WERI-Rb-1 (cell line): ENCODE measurements around the gene LST1.
A peak's percentile ranks its signal among the peaks of the same experiment; 100 is the strongest.

Experiments
- DNase-seq: peaks from one replicate; pipeline ENCODE4 v3.0.0-alpha.2; 2020
- H3K27ac ChIP-seq: fragments of 250-450 bp; sonication (Bioruptor Pico); 2 replicates; pipeline ENCODE4 v1.5.1; 2020; ENCODE audit warnings: mild to moderate bottlenecking, moderate library complexity
- H3K27me3 ChIP-seq: fragments of 250-450 bp; sonication (Bioruptor Pico); 2 replicates; pipeline ENCODE4 v1.5.1; 2021; ENCODE audit warnings: mild to moderate bottlenecking, low read depth, moderate library complexity; ENCODE audit not compliant: insufficient read depth, severe bottlenecking
- H3K36me3 ChIP-seq: fragments of 250-450 bp; sonication (Bioruptor Pico); 2 replicates; pipeline ENCODE4 v1.5.1; 2020; ENCODE audit warnings: mild to moderate bottlenecking, moderate library complexity
- H3K4me3 ChIP-seq: 2 replicates; pipeline ENCODE4 v1.5.1; 2011; ENCODE audit warnings: low read depth, mild to moderate bottlenecking, control low read depth, low read length
- H3K9me3 ChIP-seq: fragments of 250-450 bp; sonication (Bioruptor Pico); 2 replicates; pipeline ENCODE4 v1.5.1; 2021; ENCODE audit warnings: mild to moderate bottlenecking, moderate library complexity; ENCODE audit not compliant: severe bottlenecking
- CTCF ChIP-seq: IDR thresholded peaks from 2 replicates; pipeline ENCODE4 v1.5.1; 2011; ENCODE audit warnings: low read depth, mild to moderate bottlenecking, control low read depth, inconsistent platforms, low read length

The LST1 gene

GRCh38 chr6:31586008-31586407 lies at the start of gene LST1:
TSS of gene LST1 (plus strand) at chr6:31586277. CDS start at chr6:31587300, 1,023 bp downstream.
- Histone ChIP-seq H3K9me3 (no peaks in the 10 kb centered on the region), H3K27me3 (no peaks in the 10 kb centered on the region), H3K36me3 (no peaks in the 10 kb centered on the region), H3K4me3 (no peak within 1 kb of the TSS), H3K27ac (no peak within 1 kb of the TSS)
- no peak for TF ChIP-seq CTCF
- DNase-seq: no peak

GRCh38 chr6:31538805-31539400 lies 47.2 kb upstream of the LST1 start:
- H3K9me3 ChIP-seq: no peaks in the 10 kb centered on the region
- no peaks in the 10 kb centered on the region for H3K27me3 ChIP-seq
- H3K4me3 ChIP-seq: no peak overlapping the region
- TF ChIP-seq CTCF: no peak
- no peak for DNase-seq
- peaks cover 84% of the 10 kb centered on the region for H3K36me3 ChIP-seq
- H3K27ac ChIP-seq: no peak overlapping the region

GRCh38 chr6:31540640-31541039 lies 45.4 kb upstream of the LST1 start:
- peak overlapping the region; percentile 93 for H3K4me3 ChIP-seq
- H3K36me3 ChIP-seq: peaks cover 68% of the 10 kb centered on the region
- DNase-seq: no peak
- peak overlapping the region; percentile 99 for H3K27ac ChIP-seq
- TF ChIP-seq CTCF: no peak
- H3K27me3 ChIP-seq: no peaks in the 10 kb centered on the region
- no peaks in the 10 kb centered on the region for H3K9me3 ChIP-seq

GRCh38 chr6:31541059-31541657 lies 44.9 kb upstream of the LST1 start:
- peak; percentile 72 for DNase-seq
- Histone ChIP-seq H3K9me3 (no peaks in the 10 kb centered on the region), H3K4me3 (peak overlapping the region; percentile 93), H3K27ac (peak overlapping the region; percentile 99), H3K36me3 (peaks cover 63% of the 10 kb centered on the region), H3K27me3 (no peaks in the 10 kb centered on the region)
- no peak for TF ChIP-seq CTCF

- H3K4me3 ChIP-seq: peak within 1 kb of the TSS; percentile 93
- H3K27ac ChIP-seq: peak within 1 kb of the TSS; percentile 99
- peak; percentile 100 for DNase-seq
- no peak for TF ChIP-seq CTCF
- H3K36me3 ChIP-seq: peaks cover 56% of the 10 kb centered on the region
- no peaks in the 10 kb centered on the region for H3K27me3 ChIP-seq
- no peaks in the 10 kb centered on the region for H3K9me3 ChIP-seq
Measured at GRCh38 chr6:31541658-31542521, 44.2 kb upstream of the LST1 start, which contains the start of gene DDX39B. TSS of gene DDX39B (minus strand) at chr6:31542003. CDS start at chr6:31540532, 1,471 bp downstream.
